ENCODE data around the gene HRH1. TPM values are rescaled to one million over a fixed set of nuclear protein-coding genes. Genes with fewer than 3 reads are reported as not detected.
"Not testable (repeated sequence)": the region's sequence is repeated elsewhere in the genome, so short reads cannot be mapped to it uniquely, and the experiment has no call there.

Gene HRH1, protein sequence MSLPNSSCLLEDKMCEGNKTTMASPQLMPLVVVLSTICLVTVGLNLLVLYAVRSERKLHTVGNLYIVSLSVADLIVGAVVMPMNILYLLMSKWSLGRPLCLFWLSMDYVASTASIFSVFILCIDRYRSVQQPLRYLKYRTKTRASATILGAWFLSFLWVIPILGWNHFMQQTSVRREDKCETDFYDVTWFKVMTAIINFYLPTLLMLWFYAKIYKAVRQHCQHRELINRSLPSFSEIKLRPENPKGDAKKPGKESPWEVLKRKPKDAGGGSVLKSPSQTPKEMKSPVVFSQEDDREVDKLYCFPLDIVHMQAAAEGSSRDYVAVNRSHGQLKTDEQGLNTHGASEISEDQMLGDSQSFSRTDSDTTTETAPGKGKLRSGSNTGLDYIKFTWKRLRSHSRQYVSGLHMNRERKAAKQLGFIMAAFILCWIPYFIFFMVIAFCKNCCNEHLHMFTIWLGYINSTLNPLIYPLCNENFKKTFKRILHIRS
- under 1 TPM in 1 of 2 donors, not detected in 1; 0.14 TPM for total RNA-seq

DNA sequence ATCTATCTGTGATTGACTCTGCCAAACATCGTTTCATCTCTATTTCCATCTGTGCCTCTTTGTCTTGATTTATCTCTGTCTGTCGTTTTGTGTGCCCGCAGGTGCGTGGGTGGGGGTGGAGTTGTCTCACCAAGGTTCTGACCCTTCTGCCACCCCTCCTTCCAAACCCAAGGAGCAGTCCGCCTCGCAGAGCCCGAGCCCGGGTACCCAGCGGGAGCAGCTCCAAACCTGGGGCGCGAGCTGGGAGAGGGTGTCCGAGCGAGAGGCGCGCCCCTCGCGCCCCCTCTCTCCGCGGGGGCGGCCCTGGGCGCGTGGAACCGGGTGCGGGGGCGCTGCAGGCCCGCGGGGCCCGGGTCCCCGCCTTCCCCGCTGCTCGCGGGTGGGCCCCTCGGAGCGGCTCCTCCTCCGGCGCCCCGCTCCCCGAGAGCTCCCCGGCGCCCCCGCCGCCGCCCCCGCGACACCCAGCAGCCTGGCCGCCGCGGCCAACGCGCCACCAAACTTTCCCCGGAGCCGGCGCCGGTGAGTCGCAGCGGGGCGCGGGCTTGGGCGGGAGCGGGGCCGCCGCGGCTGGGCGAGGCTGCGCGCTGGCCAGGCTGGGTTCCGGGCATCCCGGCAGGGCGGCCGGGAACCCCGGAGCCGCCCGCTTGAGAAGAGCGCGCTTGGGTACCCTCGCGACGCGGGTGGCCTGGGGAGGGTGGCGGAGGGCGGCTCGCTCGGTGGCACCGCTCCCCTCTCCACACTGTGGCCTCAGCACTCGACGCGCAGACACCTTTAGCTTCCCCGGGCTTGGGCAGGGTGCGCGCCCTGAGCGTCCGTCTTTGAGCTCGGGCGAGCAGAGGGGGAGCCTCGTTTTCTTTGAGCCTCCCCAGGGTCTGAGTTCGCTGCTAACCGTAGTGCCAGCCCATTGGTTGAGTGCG lies at the start of gene HRH1:
TSS of gene HRH1 (plus strand) at position 458 of the 917 bp plus-strand sequence. CDS start 104,545 bp downstream, outside the sequence.
- Mint-ChIP-seq H3K36me3 (no peaks in the 10 kb centered on the region), H3K27me3 (peaks cover 43 to 47% of the 10 kb centered on the region in 2 donors), H3K27ac (no peak within 1 kb of the TSS), H3K4me1 (ENCODE audit: low read depth in 2 of 2) (no peaks in the 10 kb centered on the region), H3K9me3 (no peaks in the 10 kb centered on the region), H3K4me3 (no peak within 1 kb of the TSS)
- no peak for DNase-seq (ENCODE audit: low spot score)
- ATAC-seq, result peak in 1 of 2 donors; percentile 22

DNA sequence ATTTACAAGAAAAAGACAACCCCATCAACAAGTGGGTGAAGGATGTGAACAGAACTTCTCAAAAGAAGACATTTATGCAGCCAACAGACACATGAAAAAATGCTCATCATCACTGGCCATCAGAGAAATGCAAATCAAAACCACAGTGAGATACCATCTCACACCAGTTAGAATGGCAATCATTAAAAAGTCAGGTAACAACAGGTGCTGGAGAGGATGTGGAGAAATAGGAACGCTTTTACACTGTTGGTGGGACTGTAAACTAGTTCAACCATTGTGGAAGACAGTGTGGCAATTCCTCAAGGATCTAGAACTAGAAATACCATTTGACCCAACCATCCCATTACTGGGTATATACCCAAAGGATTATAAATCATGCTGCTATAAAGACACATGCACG lies 41.0 kb upstream of the HRH1 start:
- not testable (repeated sequence) for DNase-seq (ENCODE audit: low spot score); H3K9me3 Mint-ChIP-seq; H3K4me1 Mint-ChIP-seq (ENCODE audit: low read depth in 2 of 2)

DNA sequence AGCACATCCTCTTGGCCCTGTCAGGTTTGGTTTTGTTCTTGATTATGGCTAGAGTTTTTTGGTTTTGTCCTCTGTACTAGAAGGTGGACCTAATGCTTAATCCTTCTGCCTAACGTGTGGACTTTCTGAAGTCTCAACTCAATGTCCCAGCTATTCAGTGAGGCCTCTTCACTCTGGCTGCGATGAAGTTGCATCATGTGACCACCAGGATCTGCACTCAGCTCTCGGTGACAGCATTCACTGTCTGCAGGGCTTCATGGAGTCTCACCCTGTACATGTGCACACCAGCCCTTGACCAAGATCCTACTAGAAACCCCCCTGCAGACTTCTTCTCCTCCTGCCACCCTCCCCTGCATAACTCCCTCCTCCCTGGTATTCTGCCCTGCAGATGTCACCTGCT lies 38.7 kb upstream of the HRH1 start:
- ATAC-seq (no peak), DNase-seq (ENCODE audit: low spot score) (no peak)
- H3K4me1 Mint-ChIP-seq (ENCODE audit: low read depth in 2 of 2), result no peaks in the 10 kb centered on the region
- H3K4me3 Mint-ChIP-seq, result no peak overlapping the region
- peaks cover 26 to 68% of the 10 kb centered on the region in 2 donors for H3K27me3 Mint-ChIP-seq
- no peaks in the 10 kb centered on the region for H3K36me3 Mint-ChIP-seq
- H3K9me3 Mint-ChIP-seq, result no peaks in the 10 kb centered on the region
- H3K27ac Mint-ChIP-seq, result no peak overlapping the region

More for the DNA sequence above, 41.0 kb upstream of the HRH1 start:
- H3K4me3 Mint-ChIP-seq, ATAC-seq, H3K27ac Mint-ChIP-seq, H3K36me3 Mint-ChIP-seq: not testable (repeated sequence)
- H3K27me3 Mint-ChIP-seq, result peaks cover 29 to 62% of the 10 kb centered on the region in 2 donors

DNA sequence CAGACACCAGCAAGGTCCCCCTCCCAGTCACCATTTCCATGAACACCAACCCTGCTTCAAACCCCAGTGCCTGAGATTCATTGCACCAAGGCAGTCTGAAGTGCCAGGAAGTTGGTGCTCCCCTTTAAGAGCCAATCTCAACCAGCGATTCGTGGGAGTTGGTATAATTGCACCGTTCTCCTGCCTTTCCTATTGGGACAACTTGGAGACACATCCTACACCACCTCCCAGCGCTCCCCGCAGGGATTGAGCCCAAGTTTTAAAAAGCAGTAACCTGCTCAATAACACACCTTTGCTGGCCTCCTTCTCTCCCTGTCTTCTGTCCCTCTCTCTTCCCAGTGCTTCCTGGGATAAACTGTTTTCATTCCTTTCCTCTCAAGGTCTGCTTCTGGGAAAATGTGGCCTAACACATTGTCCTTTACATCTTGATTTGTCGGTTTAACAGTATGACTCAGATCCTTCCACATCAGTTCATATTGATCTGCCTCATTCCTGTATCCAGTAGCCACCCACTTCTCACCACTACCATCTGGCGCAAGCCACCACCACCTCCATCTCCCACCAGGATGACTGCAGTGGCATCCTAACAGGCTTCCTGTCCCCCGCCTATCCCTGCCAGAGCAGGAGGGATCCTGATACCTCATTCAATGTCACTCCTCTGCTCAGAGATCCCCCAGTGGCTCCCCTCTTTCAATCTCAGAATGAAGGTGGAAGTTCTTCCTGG lies 37.8 kb upstream of the HRH1 start:
- Mint-ChIP-seq H3K36me3 (no peaks in the 10 kb centered on the region), H3K4me1 (ENCODE audit: low read depth in 2 of 2) (no peaks in the 10 kb centered on the region), H3K4me3 (no peak overlapping the region), H3K9me3 (no peaks in the 10 kb centered on the region), H3K27ac (no peak overlapping the region), H3K27me3 (peaks cover 27 to 66% of the 10 kb centered on the region in 2 donors)
- ATAC-seq (no peak), DNase-seq (ENCODE audit: low spot score) (no peak)

DNA sequence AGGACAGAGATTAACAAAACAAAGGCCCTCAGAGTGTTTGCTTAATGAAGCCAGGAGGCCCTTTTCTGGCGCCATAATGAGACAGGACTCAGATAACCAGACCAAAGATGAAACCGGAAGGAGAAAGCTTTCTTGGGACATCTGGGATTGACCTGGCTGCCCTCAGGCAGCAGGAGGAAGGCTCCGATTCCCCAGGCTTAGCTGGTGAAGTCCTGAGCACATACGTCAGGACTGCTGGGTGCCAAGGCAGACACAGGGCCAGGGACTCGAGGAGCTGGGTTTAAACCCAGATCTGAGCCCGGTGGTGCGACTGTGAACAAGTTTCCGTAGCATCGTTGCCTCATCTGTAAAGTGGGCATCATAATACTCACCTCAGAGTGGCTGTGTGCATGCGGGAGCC lies 36.7 kb upstream of the HRH1 start:
- ATAC-seq (no peak), DNase-seq (ENCODE audit: low spot score) (no peak)
- Mint-ChIP-seq H3K9me3 (no peaks in the 10 kb centered on the region), H3K27ac (no peak overlapping the region), H3K4me3 (no peak overlapping the region), H3K36me3 (no peaks in the 10 kb centered on the region), H3K4me1 (ENCODE audit: low read depth in 2 of 2) (no peaks in the 10 kb centered on the region), H3K27me3 (peaks cover 22 to 61% of the 10 kb centered on the region in 2 donors)

DNA sequence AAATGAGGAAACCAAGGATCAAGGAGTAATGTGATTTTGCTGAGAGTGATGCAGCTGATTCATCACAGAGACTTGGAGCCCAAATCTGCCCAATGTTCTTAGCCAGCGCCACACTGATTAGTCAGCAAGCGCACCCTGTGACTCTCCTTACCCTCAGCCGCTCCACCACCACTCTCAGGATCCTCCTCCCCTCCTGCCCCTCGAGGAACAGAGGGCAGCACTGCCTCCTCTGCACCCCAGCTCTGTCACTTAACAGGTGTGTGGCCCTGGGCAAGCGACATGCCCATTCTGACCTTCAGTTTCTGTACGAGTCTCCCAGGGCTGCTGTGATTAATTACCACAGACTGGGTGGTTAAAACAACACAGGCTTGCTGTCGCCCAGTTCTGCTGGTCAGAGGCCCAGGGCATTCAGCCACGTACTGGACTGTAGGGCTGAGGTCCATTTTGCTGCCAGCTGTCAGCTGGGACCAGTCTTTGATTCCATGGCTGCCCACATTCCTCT lies 36.1 kb upstream of the HRH1 start:
- Mint-ChIP-seq H3K4me1 (ENCODE audit: low read depth in 2 of 2) (no peaks in the 10 kb centered on the region), H3K9me3 (no peaks in the 10 kb centered on the region), H3K36me3 (no peaks in the 10 kb centered on the region), H3K27me3 (peaks cover 24 to 63% of the 10 kb centered on the region in 2 donors), H3K27ac (no peak overlapping the region), H3K4me3 (no peak overlapping the region)
- ATAC-seq, result no peak
- no peak for DNase-seq (ENCODE audit: low spot score)

DNA sequence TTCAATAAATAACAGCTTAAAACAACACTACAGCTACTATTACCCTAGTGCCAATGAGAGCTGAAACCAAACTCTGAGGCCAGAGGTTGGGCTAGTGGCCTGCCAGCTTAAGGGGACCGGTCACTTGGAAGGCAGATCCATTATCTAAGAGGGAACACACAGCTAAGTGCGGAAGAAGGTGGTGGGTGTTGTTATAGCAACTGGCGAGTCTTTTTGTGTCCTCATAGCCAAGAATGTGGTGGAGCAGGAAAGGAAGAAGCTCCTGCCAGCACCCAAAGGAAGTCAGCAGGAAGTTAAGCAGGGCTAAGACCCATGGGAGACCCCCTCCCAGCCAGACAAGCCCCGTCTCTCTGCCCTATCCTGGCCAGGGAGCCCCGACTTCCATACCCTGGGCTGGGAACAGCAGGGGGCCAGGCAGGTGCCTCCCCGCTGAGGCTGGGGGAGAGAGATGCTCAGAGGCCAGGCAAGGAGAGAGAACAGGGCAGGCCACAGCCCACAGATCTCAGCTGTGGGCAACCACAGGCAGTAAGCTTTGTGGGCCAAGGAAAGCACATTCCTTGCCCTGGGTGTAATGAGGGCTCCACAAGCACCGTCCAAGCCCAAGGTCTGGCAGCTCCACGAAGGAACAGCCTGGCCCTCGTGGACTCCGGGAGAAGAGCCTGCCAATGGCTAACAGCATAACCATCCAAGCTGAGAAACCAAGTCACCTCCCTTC lies 34.0 kb upstream of the HRH1 start:
- no peaks in the 10 kb centered on the region for H3K9me3 Mint-ChIP-seq
- H3K27ac Mint-ChIP-seq, result no peak overlapping the region
- no peak overlapping the region for H3K4me3 Mint-ChIP-seq
- DNase-seq (ENCODE audit: low spot score) (no peak), ATAC-seq (no peak)
- no peaks in the 10 kb centered on the region for H3K36me3 Mint-ChIP-seq
- no peaks in the 10 kb centered on the region for H3K4me1 Mint-ChIP-seq (ENCODE audit: low read depth in 2 of 2)
- H3K27me3 Mint-ChIP-seq, result peaks cover 24 to 62% of the 10 kb centered on the region in 2 donors

DNA sequence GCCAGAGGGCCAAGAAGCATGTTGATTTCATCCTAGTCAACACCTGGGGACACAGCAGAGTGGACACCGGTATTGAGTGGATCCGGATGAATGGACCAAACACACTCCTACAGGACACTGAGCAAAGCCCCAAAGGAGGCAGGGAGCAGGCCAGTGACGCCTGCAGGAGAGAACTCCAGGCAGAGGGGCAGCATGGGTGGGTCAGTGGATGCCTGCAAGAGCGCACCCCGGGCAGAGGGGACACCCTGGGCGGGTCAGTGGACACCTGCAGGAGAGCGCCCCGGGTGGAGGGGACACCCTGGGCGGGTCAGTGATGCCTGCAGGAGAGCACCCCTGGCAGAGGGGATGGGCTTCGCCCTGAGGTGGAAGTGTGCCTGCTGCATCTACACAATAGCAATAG lies 27.6 kb upstream of the HRH1 start:
- H3K4me3 Mint-ChIP-seq, result no peak overlapping the region
- DNase-seq (ENCODE audit: low spot score), result no peak
- no peak overlapping the region for H3K27ac Mint-ChIP-seq
- H3K27me3 Mint-ChIP-seq, result peaks cover 12 to 15% of the 10 kb centered on the region in 2 donors
- H3K4me1 Mint-ChIP-seq (ENCODE audit: low read depth in 2 of 2), result peaks cover 0 to 3% of the 10 kb centered on the region in 2 donors
- ATAC-seq, result peak; percentile 12 to 26
- H3K9me3 Mint-ChIP-seq, result no peaks in the 10 kb centered on the region
- no peaks in the 10 kb centered on the region for H3K36me3 Mint-ChIP-seq

DNA sequence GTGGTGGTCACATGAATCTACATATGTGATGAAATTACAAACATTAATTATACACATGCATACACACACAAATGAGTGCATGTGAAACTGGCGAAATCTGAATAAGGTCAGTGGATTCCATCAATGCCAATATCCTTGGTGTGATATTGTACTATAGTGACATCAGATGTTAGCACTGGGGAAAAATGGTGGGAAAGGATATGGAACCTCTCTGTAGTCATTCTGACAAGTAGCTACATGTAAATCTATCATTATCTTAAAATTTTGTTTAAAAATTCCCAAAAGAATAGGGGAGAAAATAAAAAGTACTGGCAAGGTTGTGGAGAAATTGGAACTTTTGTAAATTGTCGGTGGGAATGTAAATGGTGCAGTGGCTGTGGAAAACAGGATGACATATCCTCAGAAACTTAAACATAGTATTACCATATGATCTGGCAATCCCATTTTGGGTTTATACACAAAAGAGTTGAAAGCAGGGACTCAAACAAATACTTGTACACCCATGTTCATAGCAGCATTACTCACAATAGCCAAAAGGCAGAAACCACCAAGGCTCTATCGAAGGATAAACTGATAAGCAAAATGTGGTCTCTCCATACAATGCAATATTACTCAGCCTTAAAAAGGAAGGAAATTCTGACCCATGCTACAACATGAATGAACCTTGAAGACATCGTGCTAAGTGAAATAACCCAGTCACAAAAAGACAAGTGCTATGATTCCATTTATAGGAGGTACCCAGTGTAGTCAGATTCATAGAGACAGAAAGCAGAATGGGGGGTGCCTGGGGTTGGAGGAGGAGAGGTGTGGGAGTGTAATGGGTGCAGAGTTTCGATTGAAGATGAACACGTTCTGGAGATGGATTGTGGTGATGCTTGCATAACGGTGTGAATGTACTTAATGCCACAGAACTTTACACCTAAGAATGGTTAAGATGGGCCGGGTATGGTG lies 25.3 kb upstream of the HRH1 start:
- Mint-ChIP-seq H3K9me3 (no peaks in the 10 kb centered on the region), H3K27me3 (peaks cover 5 to 8% of the 10 kb centered on the region in 2 donors), H3K27ac (no peak overlapping the region), H3K36me3 (no peaks in the 10 kb centered on the region), H3K4me3 (no peak overlapping the region), H3K4me1 (ENCODE audit: low read depth in 2 of 2) (peaks cover 0 to 3% of the 10 kb centered on the region in 2 donors)
- no peak for ATAC-seq
- no peak for DNase-seq (ENCODE audit: low spot score)

DNA sequence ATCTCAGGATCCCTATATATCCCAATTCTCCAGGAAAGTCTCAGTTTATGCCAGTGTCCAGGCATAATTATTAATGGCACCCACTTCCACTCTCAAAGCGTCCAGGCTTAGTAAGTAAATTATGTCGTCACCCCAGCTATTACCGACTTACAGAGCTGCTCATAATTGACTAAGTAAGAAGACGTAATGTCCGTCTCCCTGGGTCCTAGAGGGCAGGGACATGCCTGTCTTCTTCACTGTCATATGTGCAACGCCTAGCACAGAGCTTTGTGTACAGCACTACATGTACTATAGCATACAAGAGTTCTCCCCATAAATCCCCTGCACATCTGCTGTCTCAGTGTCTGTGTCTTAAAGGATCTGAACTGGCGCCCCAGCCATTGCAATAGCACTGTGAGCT lies 23.9 kb upstream of the HRH1 start:
- ATAC-seq (no peak), DNase-seq (ENCODE audit: low spot score) (no peak)
- peaks cover 5 to 8% of the 10 kb centered on the region in 2 donors for H3K27me3 Mint-ChIP-seq
- H3K27ac Mint-ChIP-seq, result no peak overlapping the region
- H3K4me1 Mint-ChIP-seq (ENCODE audit: low read depth in 2 of 2), result peaks cover 0 to 3% of the 10 kb centered on the region in 2 donors
- H3K36me3 Mint-ChIP-seq, result no peaks in the 10 kb centered on the region
- no peaks in the 10 kb centered on the region for H3K9me3 Mint-ChIP-seq
- no peak overlapping the region for H3K4me3 Mint-ChIP-seq

DNA sequence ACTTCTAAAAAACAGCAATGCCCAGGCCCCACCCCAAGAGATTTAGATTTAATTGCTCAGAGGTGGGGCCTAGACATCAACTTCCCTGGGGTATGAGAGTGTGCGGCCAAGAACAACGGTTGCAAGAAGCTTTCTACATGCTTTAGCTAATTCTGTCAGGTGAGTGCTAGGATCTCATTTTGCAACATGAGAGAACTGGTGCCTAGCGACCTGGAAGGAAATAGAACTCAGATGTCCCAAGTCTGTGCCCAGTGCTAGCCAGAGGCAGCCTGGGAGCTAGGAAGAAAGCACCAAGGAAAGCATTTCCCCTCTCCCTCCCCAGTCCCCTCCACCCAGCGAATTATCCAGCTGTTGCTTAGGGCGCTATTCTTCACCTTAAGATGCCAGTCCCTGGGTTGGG lies 22.9 kb upstream of the HRH1 start:
- no peaks in the 10 kb centered on the region for H3K4me1 Mint-ChIP-seq (ENCODE audit: low read depth in 2 of 2)
- H3K9me3 Mint-ChIP-seq, result no peaks in the 10 kb centered on the region
- H3K27me3 Mint-ChIP-seq, result peaks cover 0 to 2% of the 10 kb centered on the region in 2 donors
- H3K4me3 Mint-ChIP-seq, result no peak overlapping the region
- H3K36me3 Mint-ChIP-seq, result no peaks in the 10 kb centered on the region
- no peak overlapping the region for H3K27ac Mint-ChIP-seq
- no peak for ATAC-seq
- DNase-seq (ENCODE audit: low spot score), result no peak

DNA sequence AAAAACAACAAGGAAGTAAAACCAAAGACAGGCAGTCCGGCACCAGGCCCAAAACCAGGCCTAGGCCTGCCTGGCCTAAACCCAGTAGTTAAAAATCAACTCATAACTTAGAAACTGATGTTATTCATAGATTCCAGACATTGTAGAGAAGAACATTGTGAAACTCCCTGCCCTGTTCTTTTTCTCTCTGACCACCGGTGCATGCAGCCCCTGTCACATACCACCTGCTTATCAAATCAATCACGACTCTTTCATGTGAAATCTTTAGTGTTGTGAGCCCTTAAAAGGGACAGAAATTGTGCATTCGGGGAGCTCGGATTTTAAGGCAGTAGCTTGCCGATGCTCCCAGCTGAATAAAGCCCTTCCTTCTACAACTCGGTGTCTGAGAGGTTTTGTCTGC lies 22.4 kb upstream of the HRH1 start:
- DNase-seq (ENCODE audit: low spot score); ATAC-seq; H3K9me3 Mint-ChIP-seq; H3K4me1 Mint-ChIP-seq (ENCODE audit: low read depth in 2 of 2); H3K36me3 Mint-ChIP-seq; H3K4me3 Mint-ChIP-seq; H3K27ac Mint-ChIP-seq; H3K27me3 Mint-ChIP-seq: not testable (repeated sequence)

Measured in natural killer cell treated with Interleukin-12 subunit alpha and Interleukin-12 subunit beta and Interleukin-15 and Interleukin-18, amount 100 ng/mL, for 72 hours (primary cell).